GM12874 (cell line): Measurements from ENCODE around the gene NOL12.

Experiments
- CTCF ChIP-seq: IDR thresholded peaks from 2 replicates; pipeline ENCODE4 v1.5.1; 2011; ENCODE audit warnings: low read depth, mild to moderate bottlenecking, control low read depth, low read length, moderate library complexity; ENCODE audit not compliant: insufficient read depth

Gene NOL12

GRCh38 chr22:37742376-37743171 lies 56.4 kb downstream of the NOL12 start:
- no peak for TF ChIP-seq CTCF
